Liver (tissue), 9 donors: Measurements from ENCODE around the gene BLNK. TPM values are rescaled to one million over a fixed set of nuclear protein-coding genes. Genes with fewer than 3 reads are reported as not detected.

Experiments used
- DNase-seq: peaks from one replicate; pipeline ENCODE4 v3.0.0-alpha.2; 2017; ENCODE audit warnings: low spot score
- H3K27ac ChIP-seq, 2 donors: one replicate each; pipeline ENCODE4 v1.7.0; 2013; ENCODE audit warnings: inconsistent platforms in 2 of 2, low read length in 2 of 2, control low read depth in 1 of 2, low read depth in 1 of 2, mild to moderate bottlenecking in 1 of 2
- H3K27me3 ChIP-seq, 4 donors: one replicate each; pipeline versions ENCODE4 v1.6.1 to v1.7.0; 2013; ENCODE audit warnings: low read length in 3 of 4, inconsistent platforms in 1 of 4, mild to moderate bottlenecking in 1 of 4, moderate library complexity in 1 of 4; ENCODE audit not compliant: control insufficient read depth in 4 of 4, insufficient read depth in 4 of 4
- H3K36me3 ChIP-seq, 4 donors: one replicate each; pipeline versions ENCODE4 v1.6.1 to v1.7.0; 2013; ENCODE audit warnings: low read length in 3 of 4, mild to moderate bottlenecking in 3 of 4, low read depth in 1 of 4, moderate library complexity in 1 of 4; ENCODE audit not compliant: control insufficient read depth in 4 of 4, insufficient read depth in 3 of 4
- H3K4me1 ChIP-seq, 4 donors: one replicate each; pipeline versions ENCODE4 v1.6.1 to v1.7.0; 2013; ENCODE audit warnings: low read length in 3 of 4, mild to moderate bottlenecking in 3 of 4, moderate library complexity in 1 of 4; ENCODE audit not compliant: control insufficient read depth in 4 of 4, insufficient read depth in 4 of 4
- H3K4me3 ChIP-seq, 3 donors: one replicate each; pipeline versions ENCODE4 v1.6.1 to v1.7.0; 2013; ENCODE audit warnings: low read length in 3 of 3, control low read depth in 1 of 3, low read depth in 1 of 3, mild to moderate bottlenecking in 1 of 3
- H3K9ac ChIP-seq, 2 donors: one replicate each; pipeline ENCODE4 v1.7.0; 2013; ENCODE audit warnings: low read length in 2 of 2, mild to moderate bottlenecking in 2 of 2, moderate library complexity in 2 of 2, control low read depth in 1 of 2, low read depth in 1 of 2
- H3K9me3 ChIP-seq, 4 donors: one replicate each; pipeline versions ENCODE4 v1.6.1 to v1.7.0; 2013; ENCODE audit warnings: low read length in 3 of 4; ENCODE audit not compliant: control insufficient read depth in 4 of 4
- ATF3 ChIP-seq: IDR thresholded peaks from 2 replicates; pipeline ENCODE4 v1.6.1; 2016; ENCODE audit warnings: antibody characterized with exemption
- CTCF ChIP-seq: fragments of 150-350 bp; IDR thresholded peaks from 2 replicates; pipeline ENCODE4 v1.5.1; 2017; ENCODE audit warnings: improper control_type of control experiment, low read depth, low read length; ENCODE audit not compliant: missing input control
- FOXA1 ChIP-seq: IDR thresholded peaks from 2 replicates; pipeline ENCODE4 v1.6.1; 2016; ENCODE audit warnings: antibody characterized with exemption
- FOXA2 ChIP-seq: IDR thresholded peaks from 2 replicates; pipeline ENCODE4 v1.6.1; 2016; ENCODE audit warnings: antibody characterized with exemption
- RAD21 ChIP-seq, 2 donors: IDR thresholded peaks; 2 replicates each; pipeline ENCODE4 v1.6.1; 2016; ENCODE audit warnings: antibody characterized with exemption in 2 of 2, mild to moderate bottlenecking in 2 of 2
- RXRA ChIP-seq, 2 donors: IDR thresholded peaks; 2 replicates each; pipeline ENCODE4 v1.6.1; 2017 to 2018; ENCODE audit warnings: antibody characterized with exemption in 2 of 2, mild to moderate bottlenecking in 1 of 2
- SP1 ChIP-seq: IDR thresholded peaks from 2 replicates; pipeline ENCODE4 v1.6.1; 2018; ENCODE audit warnings: antibody characterized with exemption, mild to moderate bottlenecking
- TAF1 ChIP-seq: conservative IDR thresholded peaks from 2 replicates; pipeline ENCODE4 v1.6.1; 2016; ENCODE audit warnings: antibody characterized with exemption, mild to moderate bottlenecking
- YY1 ChIP-seq: IDR thresholded peaks from 2 replicates; pipeline ENCODE4 v1.6.1; 2016; ENCODE audit warnings: antibody characterized with exemption, mild to moderate bottlenecking
- ZBTB33 ChIP-seq: IDR thresholded peaks from 2 replicates; pipeline ENCODE4 v1.6.1; 2016; ENCODE audit warnings: antibody characterized with exemption
- WGBS: extraction: QIAGEN DNeasy Blood & Tissue Kit; methylation state at CpG from one replicate; pipeline ENCODE4 v1.1.7; 2013; 5-methylcytosine and 5-hydroxymethylcytosine counted together
- polyA plus RNA-seq, 2 donors: library from polyadenylated mRNA; stranded (reverse) in 1 of 2; unstranded in 1 of 2; fragments of 200-250 nt in 1 of 2; fragments of >200 nt in 1 of 2; fragmentation: Nextera tagmentation in 1 of 2; extraction: Ambion mirVana in 1 of 2; gene quantifications; one replicate each; pipeline versions ENCODE4 v1.2.1 to v1.2.3, GENCODE V29; 2013 to 2015
- total RNA-seq, 2 donors: library from RNA; depleted of rRNA; stranded (reverse); fragments of >200 nt; gene quantifications; one replicate each; pipeline ENCODE4 v1.2.3, GENCODE V29; 2014
- TF ChIP-seq, protein P1 (sequence below): IDR thresholded peaks from 2 replicates; pipeline ENCODE4 v1.6.1; 2016; ENCODE audit warnings: antibody characterized with exemption
- TF ChIP-seq, protein P2 (sequence below): IDR thresholded peaks from 2 replicates; pipeline ENCODE4 v1.6.1; 2016; ENCODE audit warnings: antibody characterized with exemption, mild to moderate bottlenecking
- donor health status: healthy.
- donor health status: healthy.
- donor health status: healthy.
- donor health status: healthy.
- donor health status: healthy.

The BLNK gene
- total and polyA plus RNA-seq, 4 donors = 3.3 to 45.2 (median 14.5) TPM

DNA sequence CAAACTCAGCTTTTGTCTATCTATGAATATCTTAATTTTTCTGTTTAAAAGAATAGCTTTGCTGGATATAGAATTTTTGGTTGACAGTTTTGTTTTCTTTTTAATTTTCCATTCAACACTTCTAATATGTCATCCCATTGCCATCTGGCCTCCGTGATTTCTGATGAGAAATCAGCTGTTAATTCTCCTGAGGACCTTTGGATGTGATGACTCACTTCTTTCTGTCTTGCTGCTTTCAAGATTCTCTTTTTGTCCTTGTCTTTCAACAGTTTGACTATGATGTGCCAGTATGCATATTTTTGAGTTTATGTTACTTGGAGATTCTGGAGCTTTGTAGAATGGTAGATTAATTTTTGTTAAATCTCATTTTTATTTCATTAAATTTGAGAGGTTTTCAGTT lies 102.8 kb downstream of the BLNK start:
- Histone ChIP-seq H3K4me3 (no peak overlapping the region), H3K27ac (no peak overlapping the region), H3K4me1 (no peaks in the 10 kb centered on the region), H3K27me3 (no peaks in the 10 kb centered on the region), H3K9ac (no peak overlapping the region), H3K9me3 (peaks cover 2 to 15% (median 4%) of the 10 kb centered on the region in 4 donors), H3K36me3 (no peaks in the 10 kb centered on the region)
- TF ChIP-seq YY1 = no peak
- no peak for TF ChIP-seq SP1
- TF ChIP-seq ATF3 = no peak
- TF ChIP-seq FOXA1 = no peak
- TF ChIP-seq RXRA (IDR thresholded peaks at IDR 0.05) = no peak
- no peak for TF ChIP-seq ZBTB33
- TF ChIP-seq TAF1 = no peak
- TF ChIP-seq CTCF = no peak
- TF ChIP-seq, protein P1, sequence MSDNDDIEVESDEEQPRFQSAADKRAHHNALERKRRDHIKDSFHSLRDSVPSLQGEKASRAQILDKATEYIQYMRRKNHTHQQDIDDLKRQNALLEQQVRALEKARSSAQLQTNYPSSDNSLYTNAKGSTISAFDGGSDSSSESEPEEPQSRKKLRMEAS = no peak
- no peak for TF ChIP-seq RAD21 (IDR thresholded peaks at IDR 0.05)
- 96% methylated on average over 1 of the region's 1 CpG for WGBS
- no peak for DNase-seq

DNA sequence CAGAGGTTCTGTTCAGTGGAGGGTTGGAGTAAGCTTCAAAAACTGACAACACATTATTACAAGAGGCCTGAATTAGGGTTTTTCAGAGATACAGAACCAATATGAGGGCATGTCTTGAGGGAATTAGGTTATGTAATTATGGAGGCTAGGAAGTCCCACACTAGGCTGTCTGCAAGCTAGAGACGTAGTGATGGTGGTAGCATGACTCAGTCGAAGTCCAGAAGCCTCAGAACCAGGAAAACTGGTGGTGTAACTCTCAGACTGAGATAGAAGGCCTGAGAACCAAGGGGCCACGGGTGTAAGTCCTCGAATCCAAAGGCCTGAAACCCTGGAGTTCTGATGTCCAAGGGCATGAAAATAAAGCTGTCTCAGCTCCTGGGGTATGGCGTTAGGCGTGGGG lies 105.6 kb downstream of the BLNK start:
- Histone ChIP-seq H3K9ac (no peak overlapping the region), H3K27ac (no peak overlapping the region), H3K4me1 (no peaks in the 10 kb centered on the region), H3K27me3 (no peaks in the 10 kb centered on the region), H3K4me3 (no peak overlapping the region), H3K36me3 (peaks cover 0 to 3% (median 0%) of the 10 kb centered on the region in 4 donors), H3K9me3 (peaks cover 2 to 9% (median 4%) of the 10 kb centered on the region in 4 donors)
- 97% methylated on average over 6 of the region's 6 CpGs for WGBS
- TF ChIP-seq FOXA2 = no peak
- TF ChIP-seq, protein P2, sequence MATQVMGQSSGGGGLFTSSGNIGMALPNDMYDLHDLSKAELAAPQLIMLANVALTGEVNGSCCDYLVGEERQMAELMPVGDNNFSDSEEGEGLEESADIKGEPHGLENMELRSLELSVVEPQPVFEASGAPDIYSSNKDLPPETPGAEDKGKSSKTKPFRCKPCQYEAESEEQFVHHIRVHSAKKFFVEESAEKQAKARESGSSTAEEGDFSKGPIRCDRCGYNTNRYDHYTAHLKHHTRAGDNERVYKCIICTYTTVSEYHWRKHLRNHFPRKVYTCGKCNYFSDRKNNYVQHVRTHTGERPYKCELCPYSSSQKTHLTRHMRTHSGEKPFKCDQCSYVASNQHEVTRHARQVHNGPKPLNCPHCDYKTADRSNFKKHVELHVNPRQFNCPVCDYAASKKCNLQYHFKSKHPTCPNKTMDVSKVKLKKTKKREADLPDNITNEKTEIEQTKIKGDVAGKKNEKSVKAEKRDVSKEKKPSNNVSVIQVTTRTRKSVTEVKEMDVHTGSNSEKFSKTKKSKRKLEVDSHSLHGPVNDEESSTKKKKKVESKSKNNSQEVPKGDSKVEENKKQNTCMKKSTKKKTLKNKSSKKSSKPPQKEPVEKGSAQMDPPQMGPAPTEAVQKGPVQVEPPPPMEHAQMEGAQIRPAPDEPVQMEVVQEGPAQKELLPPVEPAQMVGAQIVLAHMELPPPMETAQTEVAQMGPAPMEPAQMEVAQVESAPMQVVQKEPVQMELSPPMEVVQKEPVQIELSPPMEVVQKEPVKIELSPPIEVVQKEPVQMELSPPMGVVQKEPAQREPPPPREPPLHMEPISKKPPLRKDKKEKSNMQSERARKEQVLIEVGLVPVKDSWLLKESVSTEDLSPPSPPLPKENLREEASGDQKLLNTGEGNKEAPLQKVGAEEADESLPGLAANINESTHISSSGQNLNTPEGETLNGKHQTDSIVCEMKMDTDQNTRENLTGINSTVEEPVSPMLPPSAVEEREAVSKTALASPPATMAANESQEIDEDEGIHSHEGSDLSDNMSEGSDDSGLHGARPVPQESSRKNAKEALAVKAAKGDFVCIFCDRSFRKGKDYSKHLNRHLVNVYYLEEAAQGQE = no peak
- no peak for DNase-seq
